NCI-H1417 (cell line): Measurements from ENCODE around the gene WDR27.
"Not testable (repeated sequence)": the region's sequence is repeated elsewhere in the genome, so short reads cannot be mapped to it uniquely, and the experiment has no call there.

ENCODE experiments used
- DNase-seq, 3 experiments: peaks; one replicate each; lab custom pipeline; 2025; lab: John Stamatoyannopoulos, UW

The WDR27 gene

DNA sequence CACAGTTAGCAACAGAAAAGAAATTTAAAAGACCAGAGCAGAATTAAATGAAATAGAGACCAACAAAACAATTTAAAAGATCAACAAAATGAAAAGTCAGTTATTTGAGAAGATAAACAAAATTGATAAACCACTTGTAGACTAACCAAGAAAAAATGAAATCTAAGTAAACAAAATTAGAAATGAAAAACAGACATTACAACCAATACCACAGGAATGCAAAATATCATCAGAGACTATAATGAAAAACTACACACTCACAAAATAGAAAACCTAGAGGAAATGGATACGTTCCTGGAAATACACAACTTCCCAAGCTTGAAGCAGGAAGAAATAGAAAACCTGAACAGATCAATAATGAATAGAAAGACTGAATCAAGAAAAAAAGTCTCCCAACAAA, 97.8 kb downstream of the WDR27 start:
- DNase-seq, result no peak

GRCh38 chr6:169601129-169601528, 100.7 kb downstream of the WDR27 start:
- not testable (repeated sequence) for DNase-seq

DNA sequence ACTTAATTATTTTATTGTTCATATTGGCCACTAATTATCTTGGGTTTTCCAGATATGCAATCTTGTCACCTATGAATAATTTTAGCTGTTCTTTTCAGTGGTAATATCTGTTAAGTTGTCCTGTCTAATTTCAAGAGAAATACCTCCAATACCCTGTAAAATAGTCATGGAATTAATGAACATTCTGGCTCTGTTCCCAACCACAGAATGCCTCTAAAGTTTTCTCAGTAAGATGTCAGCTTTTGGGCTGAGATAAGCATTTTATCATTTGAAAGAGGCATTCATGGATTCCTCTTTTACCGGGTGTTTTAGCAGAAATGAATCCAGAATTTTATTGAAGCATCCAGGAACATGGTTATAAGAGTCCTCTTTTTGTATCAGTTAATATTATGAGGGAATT, 109.3 kb downstream of the WDR27 start:
- no peak for DNase-seq

DNA sequence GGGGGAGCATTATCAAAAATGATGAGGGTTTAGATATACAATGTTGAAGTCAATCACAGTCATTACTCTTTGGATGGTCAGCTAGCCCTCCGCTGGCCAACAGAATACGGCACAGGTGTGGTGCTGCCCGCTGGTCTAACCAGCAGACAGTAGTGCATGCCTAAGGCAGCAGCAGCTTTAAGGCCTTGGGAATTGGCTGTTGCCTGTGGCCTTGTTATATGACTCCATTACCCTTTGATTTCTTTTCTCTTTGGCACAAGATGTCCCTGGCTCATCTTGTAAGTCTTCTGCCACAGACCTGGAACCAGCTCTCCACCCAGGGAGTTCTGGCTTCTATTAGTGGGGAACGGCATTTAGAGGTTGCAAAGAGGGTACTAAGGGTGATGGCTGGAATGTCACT, 110.2 kb downstream of the WDR27 start:
- no peak for DNase-seq

- no peak for DNase-seq
These were observed 111.4 kb downstream of the WDR27 start for GRCh38 chr6:169590376-169590939.

- peak in 2 of 3 experiments; percentile 19 to 27 for DNase-seq
These were observed 112.1 kb downstream of the WDR27 start for GRCh38 chr6:169589699-169590257.

DNA sequence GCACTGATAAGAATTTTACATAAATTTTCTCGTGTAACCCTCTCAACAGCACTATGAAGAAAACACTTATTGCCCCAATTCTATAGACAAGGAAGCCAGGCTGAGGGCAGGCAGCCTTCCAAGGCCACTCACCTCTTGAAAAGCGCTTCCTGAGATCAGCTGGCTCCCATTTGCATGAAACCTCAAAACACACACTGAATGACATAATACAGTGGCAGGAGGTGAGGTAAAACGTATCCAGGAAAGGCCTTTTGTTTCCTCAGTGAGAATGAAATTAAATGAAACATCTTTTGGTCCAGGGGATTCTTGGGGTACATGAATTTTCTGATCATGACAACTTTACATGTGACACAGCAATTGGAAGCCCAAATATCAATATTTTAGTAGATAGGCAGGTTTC, 112.5 kb downstream of the WDR27 start:
- DNase-seq, result peak in 2 of 3 experiments; percentile 14 to 27

- DNase-seq, result no peak
These were observed 113.9 kb downstream of the WDR27 start for GRCh38 chr6:169587975-169588374.

GRCh38 chr6:169583886-169584541, 117.8 kb downstream of the WDR27 start:
- no peak for DNase-seq

GRCh38 chr6:169579407-169580111, 122.3 kb downstream of the WDR27 start:
- DNase-seq, result no peak

- no peak for DNase-seq
These were observed 123.9 kb downstream of the WDR27 start for GRCh38 chr6:169577974-169578373.

DNA sequence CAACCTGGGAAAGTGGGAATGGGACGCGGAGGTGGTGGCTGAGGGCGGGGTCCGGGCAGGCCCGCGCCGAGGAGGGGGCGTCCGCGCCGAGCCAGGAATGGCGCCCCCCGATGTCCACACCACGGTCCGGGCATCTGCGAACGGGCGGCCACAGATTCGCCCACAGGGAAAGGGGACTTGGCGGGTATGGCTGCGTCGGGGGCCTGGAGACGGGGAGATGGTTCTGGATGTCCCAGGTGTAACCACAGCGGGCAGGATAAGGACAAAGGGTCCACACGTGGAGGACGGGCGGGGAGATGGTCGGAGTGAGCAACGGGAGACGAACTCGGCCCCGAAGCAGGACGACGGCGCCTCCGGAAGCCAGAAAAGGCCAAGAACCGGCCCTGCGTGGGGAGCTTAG, 124.6 kb downstream of the WDR27 start:
- DNase-seq, result no peak

DNA sequence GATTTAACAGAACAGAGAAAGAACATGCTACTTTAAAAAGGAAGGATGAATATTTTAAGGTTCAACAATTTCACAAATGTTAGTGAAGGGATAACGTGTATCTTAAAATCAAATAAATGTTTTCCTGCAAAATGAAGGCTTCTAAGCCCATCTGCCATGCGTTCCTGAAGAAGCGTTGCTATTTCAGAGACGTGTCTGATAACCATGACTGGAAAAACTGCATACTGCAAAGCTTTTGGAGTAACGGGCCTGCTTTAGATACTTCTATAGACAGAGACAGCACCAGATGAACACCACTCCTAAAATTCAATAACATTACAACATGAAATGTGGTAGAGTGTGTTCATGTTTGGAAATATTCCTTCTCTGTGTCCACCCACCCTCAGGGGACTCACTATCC, 126.0 kb downstream of the WDR27 start:
- no peak for DNase-seq

GRCh38 chr6:169575365-169575764, 126.5 kb downstream of the WDR27 start:
- no peak for DNase-seq

- DNase-seq, result no peak
These were observed 127.4 kb downstream of the WDR27 start for GRCh38 chr6:169574420-169574819.

DNA sequence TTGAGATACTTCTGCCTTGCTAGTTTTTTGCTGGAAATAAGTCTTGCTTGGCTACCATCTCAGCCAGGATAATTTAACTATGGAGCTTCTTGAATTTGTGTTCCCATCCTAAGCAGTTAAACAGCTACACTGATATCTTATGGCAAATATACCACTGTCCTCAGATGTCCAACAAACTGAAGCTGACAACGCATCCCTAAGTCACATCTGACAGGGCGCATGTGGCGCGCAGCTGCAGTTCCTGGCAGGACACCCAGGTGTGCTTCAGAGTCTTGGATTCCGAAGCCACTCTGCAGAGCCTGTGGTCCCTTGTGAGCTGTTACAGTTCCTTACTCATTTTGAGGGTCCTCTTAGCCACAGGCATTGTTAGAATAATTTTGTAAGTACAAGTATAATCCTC, 127.9 kb downstream of the WDR27 start:
- DNase-seq, result no peak

- DNase-seq, result no peak
These were observed 130.5 kb downstream of the WDR27 start for GRCh38 chr6:169571123-169571962.

- DNase-seq, result no peak
These were observed 133.3 kb downstream of the WDR27 start for GRCh38 chr6:169568314-169569087.

DNA sequence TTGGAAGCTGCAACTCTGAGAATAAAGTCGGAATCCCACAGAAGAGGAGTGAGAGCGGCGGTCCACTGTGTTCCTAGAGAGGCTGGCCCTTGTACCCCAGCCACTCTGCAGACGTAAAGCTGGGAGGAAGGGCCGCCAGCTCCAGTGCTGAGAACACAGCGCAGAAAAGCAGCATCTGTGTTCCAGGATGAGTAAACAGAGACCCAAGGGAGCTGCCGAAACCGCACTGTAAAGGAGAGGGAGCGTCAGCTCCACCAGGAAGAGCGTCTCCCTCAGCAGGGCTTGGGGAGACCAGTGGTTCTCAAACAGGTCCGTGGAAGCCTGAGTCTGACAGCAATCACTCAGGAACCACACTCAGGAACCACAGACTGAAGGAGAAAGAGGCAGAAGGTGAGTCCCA, 134.0 kb downstream of the WDR27 start:
- DNase-seq, result no peak

GRCh38 chr6:169566961-169567750, 134.7 kb downstream of the WDR27 start:
- DNase-seq, result no peak

DNA sequence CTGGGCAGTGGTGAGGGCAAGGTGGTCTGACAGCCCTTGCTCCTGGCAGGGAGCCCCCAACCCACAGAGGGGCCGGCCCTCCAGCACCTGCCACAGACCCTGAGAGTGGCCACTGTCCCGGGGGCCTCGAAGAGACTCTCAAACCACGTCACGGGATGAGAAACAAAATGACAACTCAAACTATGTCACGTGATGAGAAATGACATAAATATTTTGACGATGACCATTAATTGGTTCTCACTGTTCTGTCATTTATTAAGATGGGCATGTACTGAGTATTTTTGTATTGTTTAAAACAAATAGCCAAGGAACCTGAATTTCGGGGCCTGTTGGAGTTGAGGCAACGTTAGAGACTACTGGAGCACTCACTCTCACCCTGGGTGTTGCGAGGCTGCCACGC, 135.5 kb downstream of the WDR27 start:
- DNase-seq, result no peak
